Endodermal cell (in vitro differentiated cells): ENCODE measurements around the gene DHX29. TPM values are rescaled to one million over a fixed set of nuclear protein-coding genes. Genes with fewer than 3 reads are reported as not detected.
A peak's percentile ranks its signal among the peaks of the same experiment; 100 is the strongest.

Source experiments
- DNase-seq: peaks from one replicate; pipeline ENCODE4 v3.0.0-alpha.2; 2017
- H3K27ac ChIP-seq: 2 replicates; pipeline ENCODE4 v1.5.1; 2013; ENCODE audit warnings: mild to moderate bottlenecking, low read depth, low read length, moderate library complexity
- H3K27me3 ChIP-seq: 2 replicates; pipeline ENCODE4 v1.6.1; 2013; ENCODE audit warnings: mild to moderate bottlenecking, low read length, moderate library complexity; ENCODE audit not compliant: insufficient read depth, control insufficient read depth, poor library complexity, severe bottlenecking
- H3K36me3 ChIP-seq: 2 replicates; pipeline ENCODE4 v1.7.0; 2013; ENCODE audit warnings: mild to moderate bottlenecking, low read length, moderate library complexity; ENCODE audit not compliant: control insufficient read depth, insufficient read depth
- H3K4me1 ChIP-seq: one replicate; pipeline ENCODE4 v1.7.0; 2013; ENCODE audit warnings: low read length; ENCODE audit not compliant: control insufficient read depth, insufficient read depth
- H3K4me3 ChIP-seq: 2 replicates; pipeline ENCODE4 v1.5.1; 2013; ENCODE audit warnings: mild to moderate bottlenecking, low read length, moderate library complexity
- H3K9ac ChIP-seq: 2 replicates; pipeline ENCODE4 v1.6.1; 2013; ENCODE audit warnings: mild to moderate bottlenecking, low read length, moderate library complexity; ENCODE audit not compliant: poor library complexity, severe bottlenecking; ENCODE audit errors: extremely low read depth
- H3K9me3 ChIP-seq: 2 replicates; pipeline ENCODE4 v1.6.1; 2013; ENCODE audit warnings: mild to moderate bottlenecking, low read length, moderate library complexity; ENCODE audit not compliant: control insufficient read depth
- H3K27ac Mint-ChIP-seq: 2 replicates; pipeline ENCODE4 v1.8.0; 2020; ENCODE audit warnings: mixed read lengths
- H3K27me3 Mint-ChIP-seq: 2 replicates; pipeline ENCODE4 v1.8.0; 2021; ENCODE audit warnings: mild to moderate bottlenecking, mixed read lengths; ENCODE audit not compliant: insufficient read depth
- H3K36me3 Mint-ChIP-seq: 2 replicates; pipeline ENCODE4 v1.8.0; 2020; ENCODE audit warnings: low read depth, mixed read lengths
- H3K4me1 Mint-ChIP-seq: 2 replicates; pipeline ENCODE4 v1.8.0; 2020; ENCODE audit warnings: mixed read lengths
- H3K4me3 Mint-ChIP-seq: 2 replicates; pipeline ENCODE4 v1.8.0; 2020; ENCODE audit warnings: mild to moderate bottlenecking, moderate library complexity, mixed read lengths
- H3K9me3 Mint-ChIP-seq: 2 replicates; pipeline ENCODE4 v1.8.0; 2020; ENCODE audit warnings: mild to moderate bottlenecking, mixed read lengths
- WGBS, 2 experiments: methylation state at CpG; one replicate each; pipeline versions ENCODE4 v1.1.5 to v1.1.7; 2013; ENCODE audit warnings: missing lambda C conversion rate in 2 of 2, mixed read lengths in 1 of 2; ENCODE audit not compliant: insufficient coverage in 1 of 2, insufficient read length in 1 of 2; 5-methylcytosine and 5-hydroxymethylcytosine counted together
- total RNA-seq, 2 donors: library from RNA; stranded (reverse); fragmentation: NEBNext Ultra II Directional in 1 of 2; extraction: Animal tissue kit (Norgen Biotek cat#: 25700) in 1 of 2; gene quantifications; 2 replicates in 1 of 2; 3 replicates in 1 of 2; pipeline ENCODE4 v1.2.1, GENCODE V29; 2021
- TF ChIP-seq, protein P1 (sequence below): fragments of 200-600 bp; sonication (generic); conservative IDR thresholded peaks from 2 replicates; pipeline ENCODE4 v1.5.0; 2021; ENCODE audit warnings: antibody characterized with exemption, mild to moderate bottlenecking

DHX29 gene
- total RNA-seq, 2 donors from 2014 or later = 27.9 to 29.0 TPM

DNA sequence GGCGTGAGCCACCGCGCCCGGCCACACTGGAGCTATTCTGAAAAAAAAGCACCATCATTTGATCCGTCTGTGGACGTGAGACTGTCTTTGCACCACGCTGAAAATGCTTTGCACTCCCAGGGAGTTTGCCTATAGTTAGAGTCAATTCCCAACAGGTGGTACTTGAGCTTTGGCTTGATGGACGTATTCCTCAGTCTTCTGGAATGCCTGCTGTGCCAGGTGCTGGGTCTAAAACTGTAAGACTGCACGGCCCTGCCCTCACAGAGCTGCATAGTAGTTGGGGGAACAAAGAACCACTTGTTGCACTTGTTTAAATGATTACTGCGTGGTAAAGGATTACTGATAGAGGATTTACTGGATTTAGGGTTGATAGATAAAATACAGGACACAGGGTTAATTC is 70.7 kb downstream of the DHX29 start:
- Histone ChIP-seq H3K4me1 (peaks cover 2% of the 10 kb centered on the region), H3K36me3 (no peaks in the 10 kb centered on the region), H3K4me3 (no peak overlapping the region), H3K9me3 (no peaks in the 10 kb centered on the region), H3K27ac (no peak overlapping the region), H3K27me3 (peaks cover 53% of the 10 kb centered on the region), H3K9ac (no peak overlapping the region)
- Mint-ChIP-seq H3K27me3 (peaks cover 56% of the 10 kb centered on the region), H3K4me3 (no peak overlapping the region), H3K36me3 (no peaks in the 10 kb centered on the region), H3K9me3 (no peaks in the 10 kb centered on the region), H3K27ac (no peak overlapping the region), H3K4me1 (peaks cover 10% of the 10 kb centered on the region)
- TF ChIP-seq, protein P1, sequence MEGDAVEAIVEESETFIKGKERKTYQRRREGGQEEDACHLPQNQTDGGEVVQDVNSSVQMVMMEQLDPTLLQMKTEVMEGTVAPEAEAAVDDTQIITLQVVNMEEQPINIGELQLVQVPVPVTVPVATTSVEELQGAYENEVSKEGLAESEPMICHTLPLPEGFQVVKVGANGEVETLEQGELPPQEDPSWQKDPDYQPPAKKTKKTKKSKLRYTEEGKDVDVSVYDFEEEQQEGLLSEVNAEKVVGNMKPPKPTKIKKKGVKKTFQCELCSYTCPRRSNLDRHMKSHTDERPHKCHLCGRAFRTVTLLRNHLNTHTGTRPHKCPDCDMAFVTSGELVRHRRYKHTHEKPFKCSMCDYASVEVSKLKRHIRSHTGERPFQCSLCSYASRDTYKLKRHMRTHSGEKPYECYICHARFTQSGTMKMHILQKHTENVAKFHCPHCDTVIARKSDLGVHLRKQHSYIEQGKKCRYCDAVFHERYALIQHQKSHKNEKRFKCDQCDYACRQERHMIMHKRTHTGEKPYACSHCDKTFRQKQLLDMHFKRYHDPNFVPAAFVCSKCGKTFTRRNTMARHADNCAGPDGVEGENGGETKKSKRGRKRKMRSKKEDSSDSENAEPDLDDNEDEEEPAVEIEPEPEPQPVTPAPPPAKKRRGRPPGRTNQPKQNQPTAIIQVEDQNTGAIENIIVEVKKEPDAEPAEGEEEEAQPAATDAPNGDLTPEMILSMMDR = no peak
- no peak for DNase-seq
- WGBS, 2 experiments = 82 to 83% methylated on average over 9 to 10 of the region's 10 CpGs

DNA sequence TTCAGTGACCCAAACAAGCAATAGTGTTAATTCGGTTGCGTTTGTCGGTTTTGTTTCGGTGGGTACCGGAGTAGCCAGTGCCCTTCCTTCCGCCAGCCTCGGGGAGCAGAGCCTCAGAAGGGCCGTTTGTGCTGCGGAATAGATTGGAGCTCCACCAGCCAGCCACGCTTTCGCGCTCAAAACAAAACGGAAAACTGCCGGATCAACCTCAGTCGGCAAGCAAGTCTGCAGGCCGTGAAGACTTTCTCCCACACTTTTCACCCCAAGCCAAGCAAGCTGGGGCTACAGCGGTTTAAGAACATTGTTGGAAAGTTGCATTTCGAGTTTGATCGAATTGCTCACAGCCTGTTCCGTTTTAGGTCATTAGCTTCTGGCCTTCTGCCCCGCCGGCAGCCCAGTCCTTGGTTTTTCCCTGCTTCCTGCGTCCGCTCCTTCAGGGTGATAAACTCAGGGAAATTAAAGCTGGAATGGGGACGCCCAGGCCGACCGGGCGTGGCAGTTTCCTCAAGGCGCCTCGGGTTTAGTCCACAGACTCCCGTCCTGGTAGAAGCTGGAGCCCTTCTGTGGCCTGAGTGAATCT is 73.3 kb downstream of the DHX29 start:
- 4 to 5% methylated on average over 25 to 31 of the region's 31 CpGs for WGBS, 2 experiments
- H3K27ac Mint-ChIP-seq = peak overlapping the region; percentile 19
- peaks cover 79% of the 10 kb centered on the region for H3K27me3 ChIP-seq

DNA sequence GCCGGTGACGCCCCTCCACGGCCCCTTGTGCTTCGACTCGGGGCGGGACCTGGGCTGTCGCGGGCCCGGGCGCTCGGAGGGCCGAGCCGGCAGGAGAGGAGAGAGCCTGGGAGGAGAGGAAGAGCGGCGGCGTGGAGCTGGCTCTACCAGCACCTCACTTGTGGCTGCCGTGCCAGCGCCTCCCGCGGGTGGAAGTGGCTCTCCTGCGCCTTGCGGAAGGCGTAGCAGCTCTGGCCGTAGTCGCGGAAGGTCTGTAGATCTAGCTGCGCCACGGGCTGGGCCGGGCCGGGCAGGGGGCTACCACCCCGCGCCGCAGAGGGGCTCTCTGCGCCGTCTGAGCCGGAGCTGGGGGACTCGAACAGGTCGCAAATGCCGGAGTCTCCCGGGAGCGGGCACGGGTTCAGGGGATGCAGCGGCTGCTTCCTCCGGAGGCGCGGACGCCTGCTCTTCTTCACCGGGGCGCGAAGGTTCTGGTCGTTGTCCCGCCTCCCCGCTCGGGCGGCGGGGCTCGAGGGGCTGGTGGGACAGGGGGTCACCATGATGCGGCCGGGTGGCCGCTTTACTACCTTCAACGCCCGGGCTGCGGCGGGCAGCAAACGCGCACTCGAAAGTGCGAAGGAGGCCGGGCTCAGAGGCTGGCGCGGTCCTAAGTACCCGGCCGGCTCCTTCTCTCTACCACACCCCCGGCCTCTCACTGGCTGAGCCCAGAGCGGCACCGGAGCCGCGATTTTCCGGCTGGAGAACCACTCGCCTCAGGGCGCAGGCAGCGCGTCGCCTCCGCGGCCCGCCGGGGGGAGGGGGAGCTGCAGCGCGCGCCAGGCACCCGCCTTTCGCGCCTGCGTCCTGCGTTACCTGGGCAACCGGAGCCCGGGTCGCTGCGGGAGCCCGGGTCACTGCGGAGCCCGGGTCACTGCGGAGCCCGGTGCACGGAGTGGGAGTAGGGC is 74.2 kb downstream of the DHX29 start, which contains the start of gene CCNO:
Gene CCNO, minus strand, starts transcription at position 624 of the 944 bp plus-strand sequence. Its CDS starts 85 bp downstream, at position 539.
- H3K9me3 Mint-ChIP-seq = no peaks in the 10 kb centered on the region
- Histone ChIP-seq H3K4me1 (peaks cover 10% of the 10 kb centered on the region), H3K27ac (no peak within 1 kb of the TSS), H3K9ac (no peak within 1 kb of the TSS), H3K27me3 (peaks cover 84% of the 10 kb centered on the region), H3K36me3 (no peaks in the 10 kb centered on the region), H3K4me3 (peak within 1 kb of the TSS; percentile 86), H3K9me3 (no peaks in the 10 kb centered on the region)
- H3K27ac Mint-ChIP-seq = peak within 1 kb of the TSS; percentile 19
- H3K36me3 Mint-ChIP-seq = no peaks in the 10 kb centered on the region
- H3K4me3 Mint-ChIP-seq = peak within 1 kb of the TSS; percentile 80
- WGBS, 2 experiments = 0% methylated on average over 40 to 106 of the region's 106 CpGs
- H3K27me3 Mint-ChIP-seq = peaks cover 86% of the 10 kb centered on the region
- peak; percentile 94 for DNase-seq
- TF ChIP-seq, protein P1 = no peak
- peaks cover 10% of the 10 kb centered on the region for H3K4me1 Mint-ChIP-seq

More for the DNA sequence above, 73.3 kb downstream of the DHX29 start:
- TF ChIP-seq, protein P1 = no peak
- peak; percentile 71 for DNase-seq
- Mint-ChIP-seq H3K4me1 (peaks cover 10% of the 10 kb centered on the region), H3K9me3 (no peaks in the 10 kb centered on the region), H3K27me3 (peaks cover 79% of the 10 kb centered on the region), H3K36me3 (no peaks in the 10 kb centered on the region), H3K4me3 (peak overlapping the region; percentile 80)
- Histone ChIP-seq H3K4me1 (peaks cover 10% of the 10 kb centered on the region), H3K9me3 (no peaks in the 10 kb centered on the region), H3K9ac (no peak overlapping the region), H3K36me3 (no peaks in the 10 kb centered on the region), H3K27ac (no peak overlapping the region), H3K4me3 (peak overlapping the region; percentile 86)
